ENCODE data around the gene TNRC6C.
"Not testable (repeated sequence)": the region's sequence is repeated elsewhere in the genome, so short reads cannot be mapped to it uniquely, and the experiment has no call there.

Gene TNRC6C

DNA sequence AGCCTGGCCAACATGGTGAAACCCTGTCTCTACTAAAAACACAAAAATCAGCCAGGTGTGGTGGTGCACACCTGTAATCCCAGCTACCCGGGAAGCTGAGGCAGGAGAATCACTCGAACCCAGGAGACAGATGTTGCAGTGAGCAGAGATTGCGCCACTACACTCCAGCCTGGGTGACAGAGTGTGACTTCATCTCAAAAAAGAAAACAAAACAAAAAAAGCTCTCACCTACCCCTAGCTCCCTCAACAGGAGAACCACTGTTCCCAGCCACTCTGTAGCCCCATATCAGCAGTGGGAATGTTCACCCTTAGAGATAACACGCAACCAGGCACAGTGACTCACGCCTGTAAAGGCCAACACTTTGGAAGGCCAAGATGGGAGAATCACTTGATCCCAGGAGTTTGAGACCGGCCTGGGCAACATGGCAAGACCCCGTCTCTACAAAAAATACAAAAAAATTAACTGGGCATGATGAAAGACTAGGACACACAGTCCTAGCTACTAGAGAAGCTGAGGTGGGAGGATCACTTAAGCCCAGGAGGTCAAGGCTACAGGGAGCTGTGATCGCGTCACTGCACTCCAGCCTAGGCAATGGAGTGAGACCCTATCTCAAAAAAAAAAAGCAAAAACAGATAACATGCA lies 177.5 kb downstream of the TNRC6C start:
- TF ChIP-seq POLR2A (IDR thresholded peaks at IDR 0.05; ENCODE audit: extremely low read depth, insufficient read length) (no peak), CTCF (IDR thresholded peaks at IDR 0.05; ENCODE audit: low read depth, low read length) (no peak)
- no peak for DNase-seq (ENCODE audit: low read depth)
- no peak overlapping the region for H3K4me3 ChIP-seq (ENCODE audit: low read depth, low read length)

DNA sequence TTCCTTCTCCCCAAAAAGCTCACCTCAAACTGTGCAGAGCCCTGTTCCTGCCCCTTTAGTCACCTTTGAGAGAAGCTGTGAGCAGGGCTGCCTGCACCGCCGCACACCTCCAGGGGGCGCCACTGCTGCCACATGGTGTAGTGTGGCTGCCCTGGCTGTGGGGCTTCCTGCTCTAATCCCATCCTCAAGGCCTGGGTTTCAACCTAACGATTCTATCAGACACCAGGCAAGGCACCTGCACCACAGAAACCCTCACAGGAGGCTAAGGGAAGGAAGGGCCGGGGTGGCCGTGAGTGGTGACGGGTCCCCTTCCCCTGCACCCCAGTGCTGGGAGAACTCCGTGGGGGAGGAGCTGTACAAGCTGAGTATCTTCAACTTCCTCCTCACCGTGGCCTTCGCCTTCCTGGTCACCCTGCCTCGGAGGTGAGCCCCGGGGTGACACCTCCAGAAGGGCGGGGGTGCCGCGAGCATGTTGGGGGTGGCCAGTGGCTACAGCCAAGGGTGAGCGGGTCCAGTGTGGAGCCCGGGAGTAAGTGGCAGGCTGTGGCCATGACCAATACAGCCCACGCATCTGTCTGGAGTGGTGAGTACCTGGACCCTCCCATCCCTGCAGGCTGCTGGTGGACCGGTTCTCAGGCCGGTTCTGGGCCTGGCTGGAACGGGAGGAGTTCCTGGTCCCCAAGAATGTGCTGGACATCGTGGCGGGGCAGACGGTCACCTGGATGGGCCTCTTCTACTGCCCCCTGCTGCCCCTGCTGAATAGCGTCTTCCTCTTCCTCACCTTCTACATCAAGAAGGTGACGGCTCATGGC lies 179.1 kb downstream of the TNRC6C start:
- DNase-seq (ENCODE audit: low read depth) = peak; percentile 60
- no peak overlapping the region for H3K4me3 ChIP-seq (ENCODE audit: low read depth, low read length)
- TF ChIP-seq MYC (IDR thresholded peaks at IDR 0.05; ENCODE audit: low read depth, low read length) (0 out of 2 replicates have a peak, but pooled peaks have one; percentile 24), POLR2A (IDR thresholded peaks at IDR 0.05; ENCODE audit: extremely low read depth, insufficient read length) (no peak), CTCF (IDR thresholded peaks at IDR 0.05; ENCODE audit: low read depth, low read length) (peak; percentile 67)
- TF ChIP-seq, protein P1, sequence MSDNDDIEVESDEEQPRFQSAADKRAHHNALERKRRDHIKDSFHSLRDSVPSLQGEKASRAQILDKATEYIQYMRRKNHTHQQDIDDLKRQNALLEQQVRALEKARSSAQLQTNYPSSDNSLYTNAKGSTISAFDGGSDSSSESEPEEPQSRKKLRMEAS (IDR thresholded peaks at IDR 0.05; ENCODE audit: low read depth, low read length) = peak; percentile 59

DNA sequence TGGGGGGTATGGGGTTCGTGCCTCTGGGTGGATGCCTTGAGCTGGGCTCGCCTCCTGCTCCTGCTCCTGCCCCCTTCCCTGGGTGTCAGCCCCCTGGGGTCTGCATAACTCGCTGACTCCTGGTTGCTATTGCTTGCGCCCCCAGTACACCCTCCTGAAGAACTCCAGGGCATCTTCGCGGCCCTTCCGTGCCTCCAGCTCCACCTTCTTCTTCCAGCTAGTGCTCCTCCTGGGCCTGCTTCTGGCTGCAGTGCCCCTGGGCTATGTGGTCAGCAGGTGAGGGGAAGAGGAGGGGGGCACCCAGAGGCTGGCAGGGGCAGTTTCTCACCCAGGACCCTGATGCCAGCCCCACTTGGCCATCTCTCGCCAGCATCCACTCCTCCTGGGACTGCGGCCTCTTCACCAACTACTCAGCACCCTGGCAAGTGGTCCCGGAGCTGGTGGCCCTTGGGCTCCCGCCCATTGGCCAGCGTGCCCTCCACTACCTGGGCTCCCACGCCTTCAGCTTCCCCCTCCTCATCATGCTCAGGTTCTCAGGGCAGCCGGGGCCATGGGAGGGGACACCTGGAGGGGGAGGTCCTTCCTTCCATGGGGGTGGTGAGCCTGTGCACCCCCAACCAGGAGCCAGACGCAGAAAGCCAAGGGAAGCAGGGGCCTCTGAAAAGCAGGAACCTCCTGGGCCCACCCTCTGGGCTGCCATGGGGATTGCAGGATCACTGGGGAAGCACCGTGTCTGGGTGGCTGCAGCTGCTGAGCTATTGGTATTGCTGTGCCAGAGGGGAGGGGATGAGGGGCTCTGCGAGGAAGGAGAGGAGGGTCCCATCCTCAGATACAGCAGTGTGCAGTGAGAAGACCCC lies 179.9 kb downstream of the TNRC6C start:
- H3K4me3 ChIP-seq (ENCODE audit: low read depth, low read length) = no peak overlapping the region
- TF ChIP-seq CTCF (IDR thresholded peaks at IDR 0.05; ENCODE audit: low read depth, low read length) (no peak), MYC (IDR thresholded peaks at IDR 0.05; ENCODE audit: low read depth, low read length) (no peak), POLR2A (IDR thresholded peaks at IDR 0.05; ENCODE audit: extremely low read depth, insufficient read length) (no peak)
- TF ChIP-seq, protein P1 (IDR thresholded peaks at IDR 0.05; ENCODE audit: low read depth, low read length) = no peak
- no peak for DNase-seq (ENCODE audit: low read depth)

GRCh38 chr17:78139861-78140168 lies 181.3 kb downstream of the TNRC6C start:
- H3K4me3 ChIP-seq (ENCODE audit: low read depth, low read length); DNase-seq (ENCODE audit: low read depth): not testable (repeated sequence)

GRCh38 chr17:78140169-78141051 lies 181.9 kb downstream of the TNRC6C start:
- DNase-seq (ENCODE audit: low read depth) = peak; percentile 96
- TF ChIP-seq, protein P1 (IDR thresholded peaks at IDR 0.05; ENCODE audit: low read depth, low read length) = no peak
- no peak for TF ChIP-seq CTCF (IDR thresholded peaks at IDR 0.05; ENCODE audit: low read depth, low read length)
- TF ChIP-seq MYC (IDR thresholded peaks at IDR 0.05; ENCODE audit: low read depth, low read length) = no peak; the same call in 1 of the 2 replicates
- TF ChIP-seq POLR2A (IDR thresholded peaks at IDR 0.05; ENCODE audit: extremely low read depth, insufficient read length) = no peak
- no peak overlapping the region for H3K4me3 ChIP-seq (ENCODE audit: low read depth, low read length)

All from NB4 (cell line).